DMS53 treated with DMSO at 0.1 percent for 48 hours (cell line): ENCODE data around the gene UBAC1.

Experiments used
- DNase-seq: peaks from one replicate; lab custom pipeline; 2025; ENCODE audit not compliant: unreplicated experiment; lab: John Stamatoyannopoulos, UW

The UBAC1 gene

DNA sequence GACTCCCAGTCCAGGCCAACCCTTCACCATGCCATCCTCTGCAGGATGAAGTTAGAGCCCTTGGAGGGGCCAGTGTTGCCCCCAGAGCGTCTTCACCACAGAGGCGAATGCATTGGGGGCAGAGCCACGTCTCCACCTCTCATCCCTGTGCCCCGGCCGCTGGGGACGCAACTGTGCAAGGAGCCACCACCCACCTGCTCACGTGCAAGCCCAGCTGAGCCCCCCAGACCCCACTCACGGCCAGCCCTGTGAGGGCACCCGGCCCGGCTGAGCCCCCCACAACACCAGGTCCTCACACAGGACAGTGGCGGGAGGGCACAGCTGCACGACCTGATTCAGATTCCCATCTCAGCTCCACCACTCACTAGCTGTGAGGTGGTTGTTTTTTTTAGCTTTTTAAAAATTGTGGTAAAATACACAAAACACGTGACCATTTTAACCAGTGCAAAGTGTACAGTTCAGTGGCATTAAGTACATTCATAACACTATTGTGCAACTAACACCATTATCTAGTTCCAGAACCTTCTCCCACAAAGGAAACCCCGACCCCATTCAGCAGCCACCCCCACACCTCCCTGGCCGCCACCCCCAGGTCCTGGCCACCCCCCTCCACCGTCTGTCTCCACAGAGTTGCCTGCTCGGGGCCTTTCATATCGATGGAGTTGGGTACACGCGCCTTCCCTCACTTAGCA lies 33.5 kb upstream of the UBAC1 start:
- DNase-seq: no peak

DNA sequence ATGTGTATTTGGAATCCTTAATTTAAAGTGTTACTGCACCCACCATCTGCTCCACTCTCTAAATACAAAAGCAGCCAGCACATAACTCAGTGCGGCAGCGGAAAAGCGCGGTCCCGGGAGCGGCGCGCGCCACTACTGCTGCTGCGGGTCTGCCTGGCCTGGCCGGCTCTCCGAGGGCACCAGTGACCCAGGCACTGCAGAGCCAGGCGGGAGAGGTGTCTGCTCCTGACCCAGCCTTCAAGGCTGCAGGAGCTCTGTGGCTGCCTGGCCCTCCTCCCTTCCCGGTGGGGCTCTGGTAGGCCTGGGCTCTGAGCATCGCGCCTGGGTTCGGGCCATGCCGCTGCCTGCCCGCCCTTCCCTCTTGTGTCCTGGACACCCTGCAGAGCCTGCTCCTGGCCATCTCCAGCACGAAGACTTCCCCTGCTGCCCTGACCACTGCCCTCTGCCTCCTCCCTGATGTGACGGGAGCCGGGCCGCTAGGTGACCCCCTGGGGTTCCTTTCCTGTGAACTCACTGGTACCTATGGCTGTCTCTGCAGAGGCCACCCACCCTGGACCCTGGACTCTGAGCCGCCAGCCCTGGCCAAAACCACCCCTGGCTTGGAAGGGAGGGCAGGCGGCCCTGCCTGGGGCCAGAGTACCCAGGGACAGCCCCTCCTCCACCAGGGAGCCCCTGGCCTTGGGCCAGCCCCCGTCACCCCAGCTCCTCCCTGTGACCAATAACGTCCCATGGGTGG lies 32.8 kb upstream of the UBAC1 start:
- no peak for DNase-seq

DNA sequence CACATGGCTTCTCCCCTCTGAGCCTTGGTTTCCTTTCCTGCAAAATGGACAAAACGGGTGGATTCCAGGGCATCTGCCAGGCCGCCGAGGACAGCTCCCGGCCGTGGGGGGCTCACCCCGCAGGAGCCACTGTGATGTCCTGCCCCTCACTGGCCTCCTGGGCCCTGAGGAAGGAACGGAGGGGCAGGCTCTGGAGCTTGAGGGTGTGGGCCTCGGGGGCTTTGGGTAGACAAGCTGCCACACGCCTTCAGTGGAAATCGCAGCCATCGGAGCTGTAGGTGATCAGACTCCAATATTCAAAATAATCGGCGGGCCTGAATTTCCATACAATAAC lies 32.2 kb upstream of the UBAC1 start:
- DNase-seq: no peak

DNA sequence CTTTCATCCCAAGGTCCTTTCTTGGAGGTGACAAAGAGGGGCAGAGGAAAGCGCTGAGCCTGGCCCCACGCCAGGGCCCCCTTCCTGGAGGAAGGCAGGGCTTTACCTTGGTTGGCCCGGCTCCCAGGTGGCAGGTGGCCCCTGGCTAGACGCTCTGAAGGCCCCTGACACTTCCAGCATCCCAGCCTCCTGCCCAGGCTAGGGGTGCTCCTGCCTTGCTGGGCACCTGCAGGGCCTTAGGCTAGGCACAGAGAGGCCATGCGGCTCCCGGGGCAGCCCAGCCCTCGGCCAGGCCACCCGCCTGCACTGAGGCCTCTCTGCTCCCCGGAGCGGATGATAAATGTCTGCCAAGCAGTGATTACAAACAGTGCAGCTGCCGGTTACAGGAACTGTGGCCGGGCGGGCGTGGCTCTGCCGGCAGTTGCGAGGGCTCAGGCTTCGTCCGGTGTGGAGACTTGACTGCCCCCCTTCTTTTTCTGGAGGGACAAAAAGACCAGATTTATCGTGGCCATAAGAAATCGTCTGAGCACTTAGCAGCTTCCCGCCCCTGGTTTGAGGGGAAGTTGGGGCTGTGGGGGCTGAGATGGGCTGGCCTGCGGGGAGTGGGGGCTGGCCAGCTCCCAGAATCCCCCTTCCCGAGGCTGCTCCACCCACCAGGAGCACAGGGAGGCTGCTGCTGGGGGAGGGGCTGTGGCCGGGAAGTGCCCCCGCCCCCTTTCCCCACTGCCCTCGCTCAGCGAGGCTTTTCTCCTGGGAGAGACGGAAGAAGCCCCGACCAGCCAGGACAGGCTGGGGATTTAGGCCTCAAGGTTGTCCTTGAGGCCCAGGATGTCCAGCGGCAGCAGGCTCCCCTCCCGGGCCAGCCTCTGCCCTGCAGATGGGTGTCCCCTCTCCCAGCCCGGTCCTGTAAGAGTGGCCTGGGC lies 31.6 kb upstream of the UBAC1 start:
- peak; percentile 74 for DNase-seq

DNA sequence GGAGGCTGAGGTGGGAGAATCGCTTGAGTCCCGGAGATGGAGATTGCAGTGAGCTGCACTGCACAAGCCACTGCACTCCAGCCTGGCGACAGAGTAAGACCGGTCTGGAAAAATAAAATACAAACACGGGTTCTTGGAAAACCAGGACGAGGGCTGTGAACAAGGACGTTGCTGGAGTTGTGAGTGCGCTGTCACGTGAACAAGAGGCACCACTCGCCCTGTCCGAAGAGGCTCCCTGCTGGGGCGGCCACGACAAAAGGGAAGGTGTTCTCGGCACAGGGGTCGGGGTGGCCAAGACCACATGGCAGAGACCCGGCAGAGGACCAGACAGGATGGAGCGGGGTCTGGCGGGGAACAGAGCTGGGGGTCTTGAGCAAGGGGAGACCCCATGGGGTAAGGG lies 30.6 kb upstream of the UBAC1 start:
- DNase-seq: peak; percentile 24

DNA sequence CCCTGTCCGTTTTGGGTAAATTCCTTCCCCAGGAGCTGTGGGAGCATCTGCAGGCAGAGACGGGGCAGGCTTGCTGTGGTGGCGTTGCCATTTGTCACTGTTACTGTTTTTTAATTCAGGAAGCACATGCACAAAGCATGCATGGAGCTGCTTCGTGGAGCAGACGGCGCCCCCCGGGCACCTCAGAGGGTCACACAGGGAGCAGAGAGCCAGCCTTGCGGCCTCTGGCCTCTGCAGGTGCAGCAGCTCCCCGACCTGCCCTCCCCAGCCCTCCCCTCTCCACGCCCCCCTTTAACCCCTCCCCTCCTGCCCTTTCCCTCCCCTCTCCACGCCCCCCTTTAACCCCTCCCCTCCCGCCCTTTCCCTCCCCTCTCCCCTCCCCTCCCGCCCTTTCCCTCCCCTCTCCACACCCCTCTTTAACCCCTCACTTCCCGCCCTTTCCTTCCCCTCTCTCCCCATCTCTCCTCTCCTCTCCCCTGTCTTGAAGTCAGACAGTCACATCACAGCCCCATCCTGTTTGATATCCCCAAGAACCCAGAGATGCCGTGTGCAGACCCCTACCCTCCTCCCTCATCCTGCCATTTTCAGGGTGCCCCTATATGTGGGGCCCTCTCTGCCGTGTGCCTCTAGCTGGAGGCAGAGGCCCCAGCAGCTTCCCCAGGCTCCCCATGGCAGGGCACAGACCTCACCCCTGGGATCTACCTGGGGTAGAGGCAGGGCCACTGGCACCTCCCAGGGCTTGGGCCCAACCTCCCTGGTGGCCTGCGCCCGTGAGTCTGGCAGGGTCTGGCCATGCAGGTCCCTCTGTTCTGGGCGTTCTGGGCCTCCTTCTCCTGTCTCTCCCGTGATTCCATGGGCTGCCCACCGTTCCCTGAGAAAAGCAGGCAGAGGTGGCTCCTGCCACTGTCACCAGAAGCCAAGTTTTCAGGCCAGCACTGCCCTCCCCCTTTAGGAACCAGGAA lies 29.6 kb upstream of the UBAC1 start:
- peak; percentile 57 for DNase-seq

DNA sequence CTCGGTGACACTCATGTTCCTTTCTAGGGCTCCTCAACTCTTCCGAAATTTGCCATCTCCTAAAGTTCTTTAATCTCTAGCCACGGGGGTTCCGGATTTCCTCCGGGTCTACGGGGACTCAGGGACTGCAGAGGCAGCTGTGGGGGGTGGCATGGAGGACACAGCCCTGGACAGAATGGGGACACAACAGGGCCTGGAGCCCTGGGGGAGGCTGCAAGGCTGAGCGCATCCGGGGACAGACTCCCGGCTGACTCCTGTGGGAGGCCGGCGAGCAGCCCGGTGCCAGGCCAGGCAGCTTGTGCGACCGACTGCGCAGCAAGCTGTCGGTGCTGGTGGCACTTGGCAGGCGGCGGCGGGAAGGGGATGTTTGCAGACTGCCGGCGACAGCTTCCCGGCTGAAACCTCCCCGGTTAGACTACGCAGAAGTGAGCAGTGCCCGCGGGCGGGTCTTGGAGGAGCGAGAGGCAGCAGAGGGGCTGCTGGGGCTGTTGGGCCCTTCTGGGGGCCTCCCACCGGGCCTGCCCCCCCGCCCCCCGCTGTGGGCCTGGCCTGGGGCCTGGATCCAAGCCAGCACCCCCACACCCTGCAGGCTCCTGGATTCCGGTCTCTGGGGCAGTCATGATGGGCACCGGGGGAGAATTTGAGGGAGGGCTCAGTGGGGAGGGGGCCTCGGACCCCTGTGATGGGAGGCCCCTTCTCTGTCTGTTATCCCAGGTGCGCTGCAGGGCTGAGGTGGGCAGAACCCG lies 28.7 kb upstream of the UBAC1 start:
- DNase-seq: peak; percentile 28

DNA sequence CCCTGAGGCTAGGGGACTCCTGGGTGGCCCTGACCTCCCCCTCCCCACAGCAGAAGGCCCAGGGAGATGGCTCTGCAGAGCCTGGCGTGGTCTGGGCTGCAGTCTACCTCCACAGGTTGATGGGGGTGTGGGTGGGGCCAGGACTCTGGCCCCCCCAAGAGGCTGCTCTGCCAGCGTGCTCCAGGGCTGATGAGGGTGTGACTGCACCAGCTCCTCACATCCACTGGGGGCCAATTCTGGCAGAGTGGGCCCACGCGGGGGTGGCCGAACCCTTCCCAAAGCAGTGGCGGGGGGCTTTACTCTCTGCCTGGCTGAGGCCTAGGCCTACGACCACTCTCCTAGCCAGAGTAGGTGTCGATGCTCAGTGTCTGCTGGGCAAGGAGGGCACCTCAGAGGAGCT lies 28.0 kb upstream of the UBAC1 start:
- no peak for DNase-seq

DNA sequence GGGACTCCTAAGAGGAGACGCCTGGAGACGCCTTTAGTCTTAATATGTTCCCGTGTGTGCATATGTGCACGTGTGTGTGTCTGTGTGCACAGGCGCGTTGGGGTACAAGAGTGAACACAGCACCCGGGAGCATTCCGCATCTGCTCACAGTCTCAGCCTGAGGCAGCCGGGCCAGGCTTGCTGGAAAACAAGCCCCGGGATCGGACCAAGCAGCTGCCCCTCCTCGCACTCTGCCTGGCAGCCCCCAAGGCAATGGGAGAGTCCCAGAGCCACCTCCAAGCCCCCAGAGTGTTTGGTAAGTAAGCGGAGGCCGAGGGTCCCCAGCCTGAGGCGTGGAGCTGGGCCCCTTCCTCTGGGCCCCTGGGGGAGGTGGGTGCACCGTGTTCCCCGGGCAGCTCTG lies 27.3 kb upstream of the UBAC1 start:
- no peak for DNase-seq

DNA sequence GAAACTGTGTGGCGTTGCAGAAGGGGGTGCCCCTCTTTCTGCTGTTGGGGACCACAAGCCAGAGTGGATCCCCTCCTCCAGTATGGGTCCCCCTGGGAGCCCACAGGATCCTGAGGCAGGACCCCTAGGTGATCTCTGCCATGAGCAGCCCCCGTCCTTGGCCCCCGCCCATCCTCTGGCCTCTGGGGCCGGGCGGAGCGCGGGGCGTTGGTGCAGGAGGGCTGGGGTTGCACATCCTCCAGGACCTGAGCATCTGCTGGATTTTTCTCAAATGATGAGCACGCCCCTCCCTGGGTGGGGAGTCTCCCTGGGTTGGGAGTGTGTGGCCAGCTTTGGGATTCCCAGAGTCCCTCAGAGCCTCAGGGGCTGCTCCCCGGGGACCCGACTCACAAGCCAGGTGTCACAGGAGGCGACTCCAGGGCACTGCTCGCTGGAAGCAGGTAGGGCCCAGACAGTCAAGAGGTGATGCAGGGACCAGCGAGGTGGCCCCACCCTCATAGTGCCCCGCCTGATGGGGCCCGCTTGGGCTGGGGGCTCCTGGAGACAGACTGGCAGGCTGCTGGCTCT lies 26.7 kb upstream of the UBAC1 start:
- DNase-seq: no peak

DNA sequence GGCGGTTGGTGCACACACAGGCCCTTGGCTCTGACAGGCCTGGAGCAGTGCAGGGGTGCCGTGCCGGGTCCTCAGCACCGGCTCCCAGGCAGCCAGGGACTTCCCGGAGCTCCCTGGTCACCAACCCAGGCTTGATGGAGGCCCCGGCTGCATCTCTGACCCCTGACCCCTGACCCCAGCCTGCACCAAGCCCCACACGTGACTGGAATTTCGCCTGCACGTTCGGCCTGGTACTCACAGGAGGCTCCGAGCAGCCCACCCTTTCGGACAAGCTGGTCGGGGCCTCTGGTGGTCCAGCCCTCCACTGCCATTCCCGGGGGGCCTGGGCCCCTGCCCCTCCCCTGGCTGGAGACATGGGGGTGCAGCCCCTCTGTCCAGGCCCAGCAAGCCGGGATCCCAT lies 25.4 kb upstream of the UBAC1 start:
- no peak for DNase-seq

DNA sequence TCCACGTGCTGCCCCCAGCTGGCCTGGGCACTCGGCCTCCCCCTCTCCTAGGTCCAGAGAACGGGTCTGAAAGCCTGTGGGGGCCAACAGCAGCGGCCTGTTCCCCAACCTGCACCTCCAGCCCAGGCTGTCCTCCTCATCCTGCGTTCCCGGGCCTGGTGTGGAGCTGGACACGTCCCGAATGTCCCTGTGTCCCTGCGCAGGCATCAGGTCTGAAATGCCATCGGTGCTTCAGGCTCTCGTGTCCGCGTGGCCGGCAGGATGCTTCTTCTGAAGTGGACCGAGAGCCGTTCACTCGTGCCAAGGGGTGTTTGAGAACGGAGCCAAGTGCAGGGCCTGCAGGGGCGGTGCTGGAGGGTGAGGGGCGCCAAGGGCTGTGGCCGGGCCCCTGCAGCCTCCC lies 24.7 kb upstream of the UBAC1 start:
- no peak for DNase-seq

DNA sequence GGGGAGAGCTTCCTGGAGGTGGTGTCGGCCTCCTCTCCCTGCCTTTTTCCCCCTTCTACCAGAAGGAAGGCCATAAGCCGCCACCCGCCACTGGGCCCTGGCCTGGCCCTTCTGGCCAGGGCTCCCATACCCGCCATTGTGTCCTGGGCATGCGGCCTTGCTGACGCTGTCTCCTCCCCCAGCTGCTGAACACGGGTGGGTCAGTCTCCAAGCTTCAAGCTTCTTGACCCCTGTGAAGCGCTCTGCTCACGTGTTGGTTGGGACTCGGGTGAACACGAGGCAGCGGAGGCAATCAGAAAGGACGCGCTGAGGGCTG lies 24.2 kb upstream of the UBAC1 start:
- DNase-seq: no peak

DNA sequence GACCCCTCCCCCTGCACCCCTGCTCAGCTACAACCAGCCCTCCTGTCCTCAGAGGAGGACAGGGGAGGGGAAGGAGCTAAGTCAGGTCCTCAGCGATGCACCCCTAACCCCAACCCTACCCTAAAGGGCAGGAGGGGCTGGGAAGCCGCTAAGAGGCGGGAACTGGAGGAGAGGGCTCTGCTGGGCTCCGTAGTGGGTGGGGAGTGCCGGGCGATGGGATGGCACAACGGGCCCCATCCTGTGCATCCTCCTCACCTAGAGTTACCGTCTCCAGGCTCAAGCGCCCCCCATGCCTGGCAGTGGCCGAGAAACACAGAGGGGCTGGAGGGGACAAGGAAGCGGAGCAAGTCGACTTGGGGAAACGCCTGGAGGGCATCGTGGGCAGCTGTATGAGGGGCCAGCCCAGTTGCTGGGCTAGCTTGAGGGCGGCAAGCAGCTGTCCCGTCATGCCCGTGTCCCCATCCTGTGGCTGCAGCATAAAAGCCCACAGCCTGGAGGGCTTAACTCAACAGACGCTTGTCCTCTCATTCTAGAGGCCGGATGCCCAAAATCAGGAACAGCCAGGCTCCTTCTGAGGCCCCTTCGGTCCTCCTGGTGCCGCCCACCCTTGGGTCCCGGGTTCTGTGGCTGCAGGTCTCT lies 23.0 kb upstream of the UBAC1 start:
- DNase-seq: no peak

DNA sequence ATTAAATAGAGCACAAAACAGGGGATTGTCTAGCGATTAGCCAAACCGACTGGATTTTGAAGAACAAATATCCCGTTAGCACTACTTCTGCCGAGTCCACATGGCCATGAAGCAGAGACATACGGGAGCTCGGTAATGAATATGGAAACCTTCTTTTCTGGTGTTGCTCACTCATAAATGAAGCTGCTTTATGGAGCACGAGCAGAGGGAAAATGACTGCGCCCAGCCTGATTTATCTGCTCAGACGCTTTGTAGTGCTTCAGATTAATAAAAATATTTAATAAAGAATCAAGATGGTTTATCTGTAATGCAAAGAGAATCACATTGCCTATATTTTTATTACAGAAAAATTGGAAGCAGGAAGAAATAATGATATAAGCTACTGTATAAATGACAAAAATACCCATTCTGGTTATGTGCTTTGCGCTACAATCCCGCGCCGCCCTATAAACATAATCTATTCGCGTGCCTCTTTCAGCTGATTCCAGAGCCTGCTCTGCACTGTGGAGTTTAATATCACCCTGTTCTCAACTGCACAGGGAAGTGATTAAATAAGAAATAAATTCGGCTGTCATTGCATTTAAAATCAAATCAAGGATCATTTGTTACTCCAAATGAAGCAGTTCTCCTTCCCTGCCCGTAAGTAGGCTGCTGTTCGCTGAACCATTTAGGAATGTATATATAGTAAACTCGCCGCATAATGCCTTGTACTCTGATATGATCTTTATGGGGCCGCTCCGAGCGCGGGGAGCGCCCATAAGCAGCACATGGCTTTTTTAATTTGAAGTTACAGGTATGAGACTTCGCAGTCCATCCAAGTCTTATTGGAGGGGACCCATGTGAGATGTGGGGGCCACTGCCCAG lies 22.3 kb upstream of the UBAC1 start:
- DNase-seq: no peak

DNA sequence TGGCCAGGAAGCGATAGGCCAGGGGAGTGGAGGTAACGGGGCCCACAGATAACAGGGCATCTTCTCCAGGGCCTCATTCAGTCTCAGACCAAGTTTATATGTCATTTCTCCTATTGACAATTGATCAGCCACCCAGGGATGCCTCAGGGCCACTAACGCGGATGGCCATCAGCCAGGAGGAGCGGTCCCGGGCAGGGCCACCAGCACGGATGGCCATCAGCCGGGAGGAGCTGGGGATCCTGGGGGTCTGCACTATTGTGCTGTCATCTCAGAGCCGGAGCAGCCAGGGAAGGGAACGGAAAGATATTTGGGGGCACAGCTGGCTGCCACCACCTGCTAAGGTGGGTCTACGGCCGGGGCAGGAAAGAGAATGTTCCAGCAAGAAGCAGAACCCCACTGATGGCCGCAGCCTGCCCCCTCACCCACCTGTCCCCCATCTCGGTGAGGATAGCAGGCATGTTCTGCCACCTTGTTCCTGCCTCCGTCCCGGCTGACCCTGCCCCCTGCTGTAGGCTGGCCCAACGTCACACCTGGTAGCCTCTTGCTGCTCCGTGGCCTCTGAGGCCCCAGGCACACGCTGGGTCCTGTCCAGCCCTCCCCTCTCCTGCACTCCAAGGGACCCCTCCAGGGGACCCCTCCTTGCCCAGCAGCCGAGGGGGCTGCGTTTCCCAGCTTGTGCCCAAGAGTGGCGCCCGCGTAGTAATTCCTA lies 21.5 kb upstream of the UBAC1 start:
- no peak for DNase-seq

DNA sequence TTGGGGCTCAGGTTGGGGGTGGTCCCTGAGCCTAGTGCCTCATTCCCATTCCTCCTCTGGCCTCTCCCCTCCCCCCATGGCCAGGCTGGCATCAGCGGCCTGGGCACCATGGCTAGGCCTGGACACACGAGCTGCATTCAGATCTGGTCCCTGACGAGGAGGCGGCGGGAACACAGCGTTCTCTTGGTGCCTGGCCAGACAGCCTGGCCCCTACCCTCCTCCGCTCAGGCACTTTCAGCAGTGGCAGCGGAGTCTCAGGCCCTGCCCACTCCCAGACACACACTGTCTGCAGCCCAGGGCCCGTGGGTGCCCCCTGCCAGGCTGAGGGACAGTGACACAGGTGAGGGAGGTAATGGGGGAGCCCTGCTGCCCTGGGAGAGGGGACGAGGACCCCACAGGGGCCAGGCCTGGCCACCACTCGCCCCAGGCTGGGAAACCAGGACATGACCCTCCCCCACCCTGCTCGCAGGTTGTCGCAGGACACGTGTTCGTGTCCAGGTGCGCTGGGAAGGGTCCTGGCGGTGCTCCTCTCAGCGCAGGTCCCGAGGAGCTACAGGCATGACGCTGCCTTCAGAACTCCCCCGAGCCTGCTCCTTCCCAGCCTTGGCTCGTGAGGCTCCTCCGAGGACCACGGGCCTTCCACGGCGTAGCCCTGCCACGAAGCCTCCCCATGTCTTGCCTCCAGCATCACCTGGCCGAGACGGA lies 19.9 kb upstream of the UBAC1 start:
- no peak for DNase-seq
